Heart left ventricle (tissue), 16 donors: ENCODE results near the gene PHETA2. TPM values are rescaled to one million over a fixed set of nuclear protein-coding genes. Genes with fewer than 3 reads are reported as not detected.
"Not testable (repeated sequence)": the region's sequence is repeated elsewhere in the genome, so short reads cannot be mapped to it uniquely, and the experiment has no call there.

Source experiments
- ATAC-seq, 4 donors: fragments of 200-7000 bp; cut with Tn5 transposase; one replicate each; pipeline ENCODE4 v1.9.1; 2020 to 2022; ENCODE audit warnings: moderate library complexity in 4 of 4, mild to moderate bottlenecking in 3 of 4, moderate number of reproducible peaks in 1 of 4
- DNase-seq, 5 donors: peaks; one replicate each; pipeline ENCODE4 v3.0.0-alpha.2; 2020
- H3K27ac ChIP-seq, 12 donors: fragments of 200-600 bp; sonication (generic) in 4 of 12; one replicate each; pipeline versions ENCODE4 v1.5.0 to v1.8.0; 2016 to 2022; ENCODE audit warnings: mild to moderate bottlenecking in 2 of 12
- H3K27me3 ChIP-seq, 9 donors: fragments of 200-600 bp; sonication (generic) in 2 of 9; one replicate each; pipeline versions ENCODE4 v1.5.1 to v1.8.0; 2016 to 2022; ENCODE audit warnings: mild to moderate bottlenecking in 3 of 9
- H3K36me3 ChIP-seq, 9 donors: fragments of 200-600 bp; sonication (generic) in 2 of 9; one replicate each; pipeline versions ENCODE4 v1.5.0 to v1.8.0; 2018 to 2022; ENCODE audit warnings: mild to moderate bottlenecking in 2 of 9
- H3K4me1 ChIP-seq, 12 donors: fragments of 200-600 bp; sonication (generic) in 4 of 12; one replicate each; pipeline versions ENCODE4 v1.5.0 to v1.8.0; 2016 to 2022; ENCODE audit warnings: mild to moderate bottlenecking in 3 of 12
- H3K4me3 ChIP-seq, 12 donors: fragments of 200-600 bp; sonication (generic) in 4 of 12; one replicate each; pipeline versions ENCODE4 v1.5.0 to v1.8.0; 2017 to 2022; ENCODE audit warnings: mild to moderate bottlenecking in 9 of 12, moderate library complexity in 4 of 12
- H3K9me3 ChIP-seq, 12 donors: fragments of 200-600 bp; sonication (generic) in 4 of 12; one replicate each; pipeline versions ENCODE4 v1.5.0 to v1.8.0; 2016 to 2022; ENCODE audit warnings: mild to moderate bottlenecking in 1 of 12
- POLR2A ChIP-seq, 2 donors: fragments of 450-650 bp; IDR thresholded peaks; one replicate each; pipeline ENCODE4 v1.6.1; 2017; ENCODE audit warnings: antibody characterized with exemption in 2 of 2, mild to moderate bottlenecking in 2 of 2, moderate library complexity in 2 of 2
- WGBS, 4 donors: extraction: QIAGEN DNeasy Blood & Tissue Kit in 2 of 4; methylation state at CpG; one replicate each; pipeline versions ENCODE4 v1.1.5 to v1.1.7; 2013 to 2018; 5-methylcytosine and 5-hydroxymethylcytosine counted together
- intact Hi-C, 10 donors: fragments of 100-400 bp; cut with DNase I; formaldehyde crosslinking; loops; one replicate each; pipeline versions ENCODE4 v1.11.1 to v1.14.2; 2022
- polyA plus RNA-seq, 2 donors: library from polyadenylated mRNA; stranded (reverse); fragments of 200-250 nt; gene quantifications; one replicate each; pipeline ENCODE4 v1.2.3, GENCODE V29; 2013
- total RNA-seq, 9 donors: library from RNA; depleted of rRNA in 2 of 9; stranded (reverse); fragments of >200 nt in 2 of 9; fragmentation: NEBNext Ultra II Directional in 3 of 9; extraction: Animal tissue kit (Norgen Biotek cat#: 25700) in 3 of 9; gene quantifications; one replicate each; pipeline versions ENCODE4 v1.1.0 to v1.2.4, GENCODE V29; 2016 to 2023
- TF ChIP-seq, protein P1 (sequence below), 12 donors: fragments of 200-600 bp; sonication (generic) in 4 of 12; IDR thresholded peaks; one replicate each; pipeline versions ENCODE4 v1.5.0 to v1.8.0; 2018 to 2022; ENCODE audit warnings: antibody characterized with exemption in 12 of 12, mild to moderate bottlenecking in 5 of 12
- donor health status: ischemic (EF 13 %, LVEDD 7.1; RV severe dilation, severe dysfunction).
- donor health status: healthy with polysubstance abuse.
- donor health status: DM: no; HTN: yes; CAD: no.
- donor health status: DM: no; HTN: no; CAD: no.
- donor health status: ischemic (EF 25% LVEDD 6.9; RV normal size, moderate dysfunction).
- donor health status: ischemic (EF 25% LVEDD 5.7; RV mildly dilated, moderate dysfunction).
- donor health status: healthy.
- donor health status: DM: yes; HTN: yes; CAD: no.
- donor health status: ischemic (EF 35%, LVEDD 5.7; RV mildly dilated, moderate dysfunction).
- donor health status: nonischemic (EF 11% LVEDD 7.7; RV severe dilation, severe dysfunction).
- donor health status: DM: yes; HTN: yes; CAD: no.
- donor health status: PGD.
- donor health status: ischemic (EF 29% LVEDD 5.4; RV normal size, mild dysfunction).
- donor health status: nonischemic (EF 23%, LVEDD 6.1; RV moderate dilation, normal function).

Gene PHETA2
- total and polyA plus RNA-seq, 11 donors, result 1.8 to 6.9 (median 4.7) TPM

DNA sequence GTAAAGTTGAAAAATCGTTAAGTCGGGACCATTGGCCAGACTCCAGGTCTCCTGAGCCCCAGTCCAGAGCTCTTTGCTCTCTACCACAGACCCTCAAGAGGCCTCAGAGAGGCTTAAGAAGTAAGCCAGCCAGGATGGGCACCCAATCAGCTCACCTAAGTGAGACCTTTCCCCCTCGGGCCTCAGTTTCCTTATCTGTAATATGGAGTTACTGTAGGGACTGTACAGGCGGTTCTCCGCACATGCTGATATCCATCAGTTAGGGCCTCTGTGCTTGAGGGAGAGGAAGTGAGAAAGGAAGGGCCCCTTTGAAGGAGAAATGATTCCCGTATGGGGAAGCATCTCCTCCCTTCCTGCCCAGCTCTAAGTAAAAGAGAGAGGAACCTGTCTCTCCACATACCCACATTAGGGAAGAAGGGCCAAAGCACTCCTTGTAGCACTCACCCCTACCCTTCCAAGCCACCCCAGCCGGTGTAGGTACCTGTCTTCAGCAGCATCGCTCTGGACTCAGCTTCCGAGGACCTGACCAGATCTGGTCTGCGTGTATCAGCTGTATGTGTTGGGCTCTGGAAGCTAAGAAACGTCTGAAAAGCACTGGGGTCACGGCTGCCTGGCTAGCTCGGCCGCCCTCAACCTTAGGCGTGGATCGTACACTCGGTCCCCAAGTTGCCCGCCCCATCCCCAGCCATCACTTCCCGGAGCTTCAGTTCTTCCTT is 4.1 kb upstream of the PHETA2 start:
- DNase-seq, result no peak
- Histone ChIP-seq H3K27me3 (no peaks in the 10 kb centered on the region), H3K4me3 (peak overlapping the region; percentile 37 to 98 (median 68)), H3K36me3 (peaks cover 0 to 41% (median 24%) of the 10 kb centered on the region in 9 donors), H3K27ac (peak overlapping the region; percentile 51 to 94 (median 86)), H3K4me1 (peaks cover 3 to 52% (median 32%) of the 10 kb centered on the region in 12 donors), H3K9me3 (no peaks in the 10 kb centered on the region)
- ATAC-seq, result peak; percentile 0 to 28 (median 2)
- WGBS, 4 donors, result 16 to 23% (median 16%) methylated on average over 19 of the region's 19 CpGs
- intact Hi-C loops, result loop anchor here in 4 of 10 donors (1.0 to 10.0 kb wide), 5 partner anchors 20 to 385 kb away; partner anchors contain the start of genes NDUFA6 (in 1 of the 4), SNU13 (in 1 of the 4), SREBF2 (in 1 of the 4) and TCF20 (in 1 of the 4)
- TF ChIP-seq, protein P1, sequence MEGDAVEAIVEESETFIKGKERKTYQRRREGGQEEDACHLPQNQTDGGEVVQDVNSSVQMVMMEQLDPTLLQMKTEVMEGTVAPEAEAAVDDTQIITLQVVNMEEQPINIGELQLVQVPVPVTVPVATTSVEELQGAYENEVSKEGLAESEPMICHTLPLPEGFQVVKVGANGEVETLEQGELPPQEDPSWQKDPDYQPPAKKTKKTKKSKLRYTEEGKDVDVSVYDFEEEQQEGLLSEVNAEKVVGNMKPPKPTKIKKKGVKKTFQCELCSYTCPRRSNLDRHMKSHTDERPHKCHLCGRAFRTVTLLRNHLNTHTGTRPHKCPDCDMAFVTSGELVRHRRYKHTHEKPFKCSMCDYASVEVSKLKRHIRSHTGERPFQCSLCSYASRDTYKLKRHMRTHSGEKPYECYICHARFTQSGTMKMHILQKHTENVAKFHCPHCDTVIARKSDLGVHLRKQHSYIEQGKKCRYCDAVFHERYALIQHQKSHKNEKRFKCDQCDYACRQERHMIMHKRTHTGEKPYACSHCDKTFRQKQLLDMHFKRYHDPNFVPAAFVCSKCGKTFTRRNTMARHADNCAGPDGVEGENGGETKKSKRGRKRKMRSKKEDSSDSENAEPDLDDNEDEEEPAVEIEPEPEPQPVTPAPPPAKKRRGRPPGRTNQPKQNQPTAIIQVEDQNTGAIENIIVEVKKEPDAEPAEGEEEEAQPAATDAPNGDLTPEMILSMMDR (IDR thresholded peaks at IDR 0.05), result no peak
- TF ChIP-seq POLR2A (IDR thresholded peaks at IDR 0.05), result no peak

GRCh38 chr22:42070517-42071422 is 3.3 kb upstream of the PHETA2 start, which contains the start of gene NAGA:
NAGA (minus strand) TSS chr22:42070812; CDS start chr22:42070297, 515 bp downstream.
- H3K4me1 ChIP-seq, result peaks cover 3 to 58% (median 34%) of the 10 kb centered on the region in 12 donors

DNA sequence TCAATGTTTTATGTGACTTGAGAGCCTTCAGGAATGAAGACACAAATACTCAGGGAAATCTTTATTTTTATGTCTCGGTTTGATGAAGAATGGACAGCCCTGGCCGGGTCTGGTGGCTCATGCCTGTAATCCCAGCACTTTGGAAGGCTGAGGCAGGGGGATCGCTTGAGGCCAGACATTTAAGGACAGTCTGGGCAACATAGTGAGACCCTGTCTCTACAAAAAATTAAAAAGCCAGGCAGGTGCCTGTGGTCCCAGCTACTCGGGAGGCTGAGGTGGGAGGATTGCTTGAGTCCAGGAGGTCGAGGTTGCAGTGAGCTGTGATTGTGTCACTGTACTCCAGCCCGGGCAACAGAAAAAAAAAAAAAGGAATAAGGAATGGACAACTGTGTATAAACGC is 2.5 kb upstream of the PHETA2 start:
- ATAC-seq, H3K9me3 ChIP-seq, DNase-seq, H3K27me3 ChIP-seq: not testable (repeated sequence)
- 70 to 80% (median 78%) methylated on average over 7 of the region's 7 CpGs for WGBS, 4 donors
- H3K4me3 ChIP-seq, result peak overlapping the region in 9 of 12 donors; percentile 64 to 98 (median 74)
- peaks cover 3 to 58% (median 34%) of the 10 kb centered on the region in 12 donors for H3K4me1 ChIP-seq
- intact Hi-C loops, result loop anchor here in 2 of 10 donors (10.0 kb wide), 3 partner anchors 203 to 387 kb away; partner anchors contain the start of genes SNU13 (in 1 of the 2), SREBF2 (in 1 of the 2) and TCF20 (in 1 of the 2)
- H3K36me3 ChIP-seq, result peaks cover 0 to 34% (median 18%) of the 10 kb centered on the region in 9 donors
- H3K27ac ChIP-seq, result peak overlapping the region; percentile 67 to 94 (median 86)

More at GRCh38 chr22:42070517-42071422, 3.3 kb upstream of the PHETA2 start, which contains the start of gene NAGA:
- Histone ChIP-seq H3K27ac (peak within 1 kb of the TSS; percentile 67 to 94 (median 86)), H3K36me3 (peaks cover 0 to 34% (median 18%) of the 10 kb centered on the region in 9 donors), H3K4me3 (peak within 1 kb of the TSS; percentile 37 to 98 (median 68)), H3K9me3 (no peaks in the 10 kb centered on the region), H3K27me3 (no peaks in the 10 kb centered on the region)
- WGBS, 4 donors, result 0 to 1% (median 1%) methylated on average over 40 to 56 of the region's 56 CpGs
- DNase-seq (peak; percentile 95 to 99 (median 98)), ATAC-seq (peak; percentile 95 to 98 (median 96))
- TF ChIP-seq, protein P1 (IDR thresholded peaks at IDR 0.05), result no peak
- TF ChIP-seq POLR2A (IDR thresholded peaks at IDR 0.05), result peak in 1 of 2 donors; percentile 90
- intact Hi-C loops, result loop anchor here in 3 of 10 donors (1.0 to 10.0 kb wide), 4 partner anchors 20 to 386 kb away; partner anchors contain the start of genes NDUFA6 (in 1 of the 3), SNU13 (in 1 of the 3), SREBF2 (in 1 of the 3) and TCF20 (in 1 of the 3)
